Gastrocnemius medialis (tissue), 4 donors: ENCODE data around the gene RPS25.

Source experiments
- CTCF ChIP-seq, 5 experiments: fragments of 450-650 bp in 3 of 5; fragments of 200-600 bp in 2 of 5; sonication (generic) in 2 of 5; IDR thresholded peaks in 4 of 5; conservative IDR thresholded peaks in 1 of 5; 1 replicate in 4 of 5; 2 replicates in 1 of 5; pipeline ENCODE4 v1.5.1; 2016 to 2019; ENCODE audit warnings: antibody characterized with exemption in 5 of 5, mild to moderate bottlenecking in 3 of 5, moderate library complexity in 3 of 5
- POLR2A ChIP-seq, 2 donors: fragments of 450-650 bp; IDR thresholded peaks; one replicate each; pipeline ENCODE4 v1.6.1; 2017; ENCODE audit warnings: antibody characterized with exemption in 2 of 2, mild to moderate bottlenecking in 2 of 2, moderate library complexity in 2 of 2

- TF ChIP-seq CTCF (IDR thresholded peaks at IDR 0.05 in 4 of 5, conservative IDR thresholded peaks at IDR 0.05 in 1 of 5) (no peak), POLR2A (IDR thresholded peaks at IDR 0.05) (no peak)
These were observed 42.1 kb downstream of the RPS25 start for GRCh38 chr11:118975771-118976709.
